Right lung (tissue), 5 donors: ENCODE data around the gene PARL. TPM values are rescaled to one million over a fixed set of nuclear protein-coding genes. Genes with fewer than 3 reads are reported as not detected.
"Not testable (repeated sequence)": the region's sequence is repeated elsewhere in the genome, so short reads cannot be mapped to it uniquely, and the experiment has no call there.

ENCODE experiments used
- DNase-seq, 2 donors: peaks; one replicate each; pipeline ENCODE4 v3.0.0-alpha.2; 2013
- polyA plus RNA-seq, 5 donors: library from polyadenylated mRNA; unstranded; fragments of 120-200 nt; gene quantifications; one replicate each; pipeline versions ENCODE4 v1.2.1 to v1.2.3, GENCODE V29; 2013; ENCODE audit warnings: inconsistent platforms in 1 of 5, low replicate concordance in 1 of 5; ENCODE audit not compliant: insufficient read length in 5 of 5, insufficient read depth in 1 of 5

PARL gene
- polyA plus RNA-seq, 5 donors, result 47.8 to 56.2 (median 54.7) TPM

DNA sequence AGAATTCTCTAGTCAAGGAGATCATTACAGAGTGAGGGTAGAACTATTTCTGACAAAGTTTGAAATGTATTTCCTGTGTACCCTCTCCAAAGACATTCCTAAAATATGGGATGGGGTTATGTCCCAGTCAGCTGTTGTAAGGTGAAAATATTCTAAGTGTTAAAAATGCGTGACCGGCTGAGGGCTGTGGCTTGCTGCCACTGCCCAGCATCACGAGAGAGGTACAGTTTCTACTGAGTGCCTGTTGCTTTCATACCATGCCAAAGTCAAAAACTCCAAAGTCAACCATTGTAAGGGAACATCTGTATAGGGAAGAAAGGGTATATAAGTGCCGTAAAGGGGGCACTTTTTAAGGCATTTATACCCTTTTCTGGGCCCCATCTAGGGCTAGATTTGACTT, 90.2 kb downstream of the PARL start:
- no peak for DNase-seq

DNA sequence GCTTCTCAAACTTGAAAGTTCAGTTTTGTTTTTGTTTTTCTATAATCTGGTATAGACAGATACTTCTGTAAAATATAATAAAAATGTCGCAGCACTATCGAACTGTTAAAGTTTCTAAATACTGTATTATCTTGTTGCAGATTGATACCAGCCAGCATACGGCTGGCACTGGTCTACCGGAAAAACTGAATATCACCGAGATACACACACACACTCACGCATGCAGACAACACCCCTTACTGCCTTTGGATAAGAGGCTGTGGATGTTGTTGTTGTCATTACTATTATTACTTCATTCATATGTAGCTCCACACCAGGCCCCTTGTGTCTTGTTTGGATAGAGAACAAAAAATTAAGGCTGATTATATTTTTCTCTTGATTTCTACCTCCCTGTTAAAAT, 91.7 kb downstream of the PARL start:
- DNase-seq, result no peak

DNA sequence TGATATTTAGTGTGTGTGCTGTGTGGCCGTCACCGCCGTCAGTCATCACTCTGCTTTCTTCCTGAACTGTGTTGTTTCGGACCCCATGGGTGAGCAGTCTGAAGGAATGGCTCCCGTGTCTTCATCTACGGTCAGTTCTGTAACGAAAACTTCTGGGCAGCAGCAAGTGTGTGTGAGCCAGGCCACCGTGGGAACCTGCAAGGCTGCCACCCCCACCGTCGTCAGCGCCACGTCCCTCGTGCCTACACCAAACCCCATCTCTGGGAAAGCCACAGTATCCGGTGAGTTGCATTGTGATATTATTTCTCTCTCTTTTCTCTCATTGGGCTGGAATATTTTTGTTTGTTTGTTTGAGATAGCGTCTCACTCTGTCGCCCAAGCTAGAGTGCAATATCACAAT, 94.0 kb downstream of the PARL start:
- DNase-seq, result no peak

DNA sequence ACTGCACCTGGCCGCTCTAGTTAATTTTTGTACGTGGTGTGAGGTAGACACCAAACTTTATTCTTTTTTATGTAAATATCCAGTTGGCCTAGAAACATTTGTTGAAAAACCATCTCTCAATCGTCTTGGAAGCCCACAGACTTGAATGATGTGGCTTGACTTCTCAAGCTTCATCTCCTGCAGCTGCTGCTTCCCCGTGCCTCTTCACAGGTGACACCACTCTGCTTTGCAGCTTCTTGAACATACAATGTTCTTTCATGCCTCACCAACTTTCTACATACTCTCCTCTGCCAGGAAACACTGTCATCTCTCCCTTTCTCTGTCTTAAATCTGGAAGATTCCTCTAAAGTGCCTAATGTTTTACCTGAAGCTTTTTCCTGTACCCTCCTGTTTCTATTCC, 94.9 kb downstream of the PARL start:
- no peak for DNase-seq

DNA sequence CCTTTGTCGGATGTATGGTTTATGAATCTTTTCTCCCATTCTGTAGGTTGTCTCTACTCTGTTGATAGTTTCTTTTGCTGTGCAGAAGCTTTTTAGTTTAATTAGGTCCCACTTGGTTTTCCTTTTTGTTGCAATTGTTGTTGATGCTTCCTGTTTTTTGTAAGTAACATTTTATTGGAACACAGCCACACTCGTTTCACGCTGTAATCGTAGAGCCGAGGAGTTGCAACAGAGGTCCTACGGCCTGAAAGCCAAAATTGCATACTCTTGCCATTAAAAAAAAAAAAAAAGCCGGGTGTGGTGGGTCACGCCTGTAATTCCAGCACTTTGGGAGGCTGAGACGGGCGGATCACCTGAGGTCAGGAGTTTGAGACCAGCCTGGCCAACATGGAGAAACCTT, 100.2 kb downstream of the PARL start:
- DNase-seq, result not testable (repeated sequence)

DNA sequence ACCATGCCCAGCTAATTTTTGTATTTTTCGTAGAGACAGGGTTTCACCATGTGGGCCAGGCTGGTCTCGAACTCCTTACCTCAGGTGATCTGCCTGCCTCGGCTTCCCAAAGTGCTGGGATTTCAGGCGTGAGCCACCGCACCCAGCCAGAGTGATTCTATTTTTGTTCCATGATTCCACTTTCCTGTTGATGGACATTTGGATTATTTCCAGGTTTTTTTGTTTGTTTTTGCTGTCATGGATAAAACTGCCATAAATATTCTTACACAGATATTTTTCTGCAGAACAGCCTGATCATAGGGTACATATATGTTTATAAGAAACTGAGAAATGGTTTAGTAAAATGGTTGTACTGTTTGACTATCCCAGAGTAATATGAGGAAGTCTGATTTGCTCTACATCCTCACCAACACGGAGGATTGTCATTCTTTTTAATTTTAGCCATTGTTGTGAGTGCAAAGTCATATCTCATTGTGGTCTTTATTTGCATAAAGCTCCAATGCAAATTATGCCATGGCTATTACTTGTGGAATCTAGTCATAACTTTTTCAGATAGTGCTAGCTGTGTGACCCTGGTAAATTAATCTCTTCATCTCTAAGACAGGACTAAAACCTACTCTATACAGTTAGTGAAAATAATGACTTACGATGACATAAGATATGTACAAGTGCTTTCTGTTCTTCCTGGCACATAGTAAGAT, 102.0 kb downstream of the PARL start:
- DNase-seq, result no peak

DNA sequence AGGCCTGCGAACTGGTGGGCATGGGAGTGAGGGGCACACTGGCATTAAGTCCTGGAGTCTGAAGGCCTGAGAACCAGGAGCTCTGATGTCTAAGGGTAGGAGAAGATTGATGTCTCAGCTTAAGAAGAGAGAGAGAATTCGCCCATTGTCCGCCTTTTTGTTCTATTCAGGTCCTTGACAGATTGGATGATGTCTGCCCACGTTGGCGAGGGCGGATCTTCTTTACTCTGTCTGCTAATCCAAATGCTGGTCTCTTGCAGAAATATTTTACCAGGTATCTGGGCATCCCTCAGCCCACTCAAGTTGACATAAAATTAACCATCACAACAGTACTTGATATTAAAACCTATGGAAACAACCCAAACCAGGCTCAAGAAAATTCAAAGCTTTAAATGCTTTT, 103.4 kb downstream of the PARL start:
- DNase-seq, result no peak

DNA sequence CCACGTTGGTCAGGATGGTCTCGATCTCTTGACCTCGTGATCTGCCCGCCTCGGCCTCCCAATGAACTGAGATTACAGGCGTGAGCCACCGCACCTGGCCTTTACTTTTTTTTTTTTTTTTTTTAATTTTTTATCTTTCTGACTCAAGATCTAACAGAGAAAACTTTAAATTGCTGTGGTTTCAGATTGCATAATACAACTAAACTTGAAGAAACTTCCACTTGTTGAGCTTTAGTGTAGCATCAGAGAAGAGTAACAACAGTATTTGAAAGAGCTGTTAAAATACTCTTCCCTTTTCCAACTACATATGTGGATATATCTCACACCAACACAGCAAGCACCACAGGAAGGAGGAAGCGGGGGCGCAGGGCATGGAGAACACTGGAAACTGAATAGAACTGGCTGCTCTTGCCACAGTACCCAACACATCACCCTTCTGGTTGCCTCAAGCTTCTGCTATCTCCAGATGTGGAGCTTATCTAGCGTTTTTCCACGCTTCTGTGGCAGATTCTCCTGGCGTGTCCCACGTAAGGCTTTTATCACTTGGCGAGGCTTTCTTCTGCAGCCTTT, 104.7 kb downstream of the PARL start:
- DNase-seq, result no peak

Other genes with a start within 250 kb of the PARL start
- 10 to 100 TPM; 27.6 to 48.8 (median 47.2) TPM for gene KLHL24, start 249.3 kb downstream of the PARL start, polyA plus RNA-seq
- gene YEATS2, start 187.1 kb downstream of the PARL start, polyA plus RNA-seq, result 10 to 100 TPM; 35.5 to 49.7 (median 42.1) TPM
- 1 to 10 TPM in 2 of 5 donors, under 1 TPM in 3; 0.47 to 4.1 (median 0.90) TPM for gene MAP6D1, start 59.3 kb downstream of the PARL start, polyA plus RNA-seq
- 10 to 100 TPM; 61.9 to 85.7 (median 85.3) TPM for gene ABCC5, start 133.0 kb upstream of the PARL start, polyA plus RNA-seq
- gene HTR3D, start 146.9 kb upstream of the PARL start, polyA plus RNA-seq, result not detected
- under 1 TPM; 0.09 to 0.14 (median 0.11) TPM for gene HTR3C, start 168.2 kb upstream of the PARL start, polyA plus RNA-seq
- gene HTR3E, start 212.2 kb upstream of the PARL start, polyA plus RNA-seq, result not detected